RWPE1 (cell line): ENCODE measurements around the gene HINFP.

ENCODE experiments used
- CTCF ChIA-PET: fragments of 350-600 bp; sonication (Branson Sonifier 250); formaldehyde crosslinking; extraction: SDS; loops from one replicate; lab custom pipeline; 2021; lab: Yijun Ruan, JAX
- POLR2A ChIA-PET: fragments of 400-600 bp; formaldehyde crosslinking; extraction: SDS; loops from one replicate; lab custom pipeline; 2020; ENCODE audit warnings: antibody characterized with exemption; ENCODE audit not compliant: low non-redundant PET; lab: Yijun Ruan, JAX
- DNase-seq: peaks from one replicate; pipeline ENCODE4 v3.0.0; 2012; ENCODE audit warnings: low spot score
- H3K27ac ChIP-seq: fragments of 450-650 bp; 2 replicates; pipeline ENCODE4 v1.5.1; 2017
- TF ChIP-seq, protein P1 (sequence below): fragments of 450-650 bp; conservative IDR thresholded peaks from 2 replicates; pipeline ENCODE4 v1.5.1; 2017; ENCODE audit warnings: low read depth, mild to moderate bottlenecking

HINFP gene

GRCh38 chr11:119091966-119092879 lies 29.2 kb upstream of the HINFP start:
- CTCF ChIA-PET = interaction anchor here (0.7 kb wide), 1 partner anchor 30 kb away, joined by 3 read pairs; no protein-coding TSS in a partner anchor
- DNase-seq = no peak
- H3K27ac ChIP-seq = peak overlapping the region; percentile 89
- POLR2A ChIA-PET = no interaction called here
- TF ChIP-seq, protein P1, sequence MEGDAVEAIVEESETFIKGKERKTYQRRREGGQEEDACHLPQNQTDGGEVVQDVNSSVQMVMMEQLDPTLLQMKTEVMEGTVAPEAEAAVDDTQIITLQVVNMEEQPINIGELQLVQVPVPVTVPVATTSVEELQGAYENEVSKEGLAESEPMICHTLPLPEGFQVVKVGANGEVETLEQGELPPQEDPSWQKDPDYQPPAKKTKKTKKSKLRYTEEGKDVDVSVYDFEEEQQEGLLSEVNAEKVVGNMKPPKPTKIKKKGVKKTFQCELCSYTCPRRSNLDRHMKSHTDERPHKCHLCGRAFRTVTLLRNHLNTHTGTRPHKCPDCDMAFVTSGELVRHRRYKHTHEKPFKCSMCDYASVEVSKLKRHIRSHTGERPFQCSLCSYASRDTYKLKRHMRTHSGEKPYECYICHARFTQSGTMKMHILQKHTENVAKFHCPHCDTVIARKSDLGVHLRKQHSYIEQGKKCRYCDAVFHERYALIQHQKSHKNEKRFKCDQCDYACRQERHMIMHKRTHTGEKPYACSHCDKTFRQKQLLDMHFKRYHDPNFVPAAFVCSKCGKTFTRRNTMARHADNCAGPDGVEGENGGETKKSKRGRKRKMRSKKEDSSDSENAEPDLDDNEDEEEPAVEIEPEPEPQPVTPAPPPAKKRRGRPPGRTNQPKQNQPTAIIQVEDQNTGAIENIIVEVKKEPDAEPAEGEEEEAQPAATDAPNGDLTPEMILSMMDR = no peak

GRCh38 chr11:119092880-119093842 lies 28.2 kb upstream of the HINFP start:
- POLR2A ChIA-PET = no interaction called here
- H3K27ac ChIP-seq = peak overlapping the region; percentile 89
- no peak for DNase-seq
- TF ChIP-seq, protein P1 = no peak
- CTCF ChIA-PET = interaction anchor here (0.7 kb wide), 1 partner anchor 8 kb away, joined by 4 read pairs; no protein-coding TSS in a partner anchor

- DNase-seq = no peak
- peak overlapping the region; percentile 89 for H3K27ac ChIP-seq
- ChIA-PET CTCF (interaction anchor here (0.6 to 1.5 kb wide), 5 partner anchors 9 to 250 kb away, joined by 3 to 10 read pairs (median 4); partner anchors contain the start of gene HINFP), POLR2A (interaction anchor here (0.6 to 0.7 kb wide), 3 partner anchors 10 to 26 kb away, joined by 3 to 5 read pairs (median 4); partner anchors contain the start of genes HMBS and VPS11)
- TF ChIP-seq, protein P1 = no peak
Measured at GRCh38 chr11:119093942-119094815, 27.2 kb upstream of the HINFP start.

GRCh38 chr11:119094816-119095065 lies 26.6 kb upstream of the HINFP start:
- TF ChIP-seq, protein P1 = peak; percentile 77
- ChIA-PET POLR2A (interaction anchor here (0.6 to 0.7 kb wide), 2 partner anchors 10 to 27 kb away, joined by 3 to 4 read pairs; partner anchors contain the start of genes HMBS and VPS11), CTCF (interaction anchor here (0.6 to 1.5 kb wide), 6 partner anchors 9 to 558 kb away, joined by 3 to 10 read pairs (median 4); partner anchors contain the start of genes C2CD2L and HINFP)
- DNase-seq = peak; percentile 34
- H3K27ac ChIP-seq = peak overlapping the region; percentile 89

DNA sequence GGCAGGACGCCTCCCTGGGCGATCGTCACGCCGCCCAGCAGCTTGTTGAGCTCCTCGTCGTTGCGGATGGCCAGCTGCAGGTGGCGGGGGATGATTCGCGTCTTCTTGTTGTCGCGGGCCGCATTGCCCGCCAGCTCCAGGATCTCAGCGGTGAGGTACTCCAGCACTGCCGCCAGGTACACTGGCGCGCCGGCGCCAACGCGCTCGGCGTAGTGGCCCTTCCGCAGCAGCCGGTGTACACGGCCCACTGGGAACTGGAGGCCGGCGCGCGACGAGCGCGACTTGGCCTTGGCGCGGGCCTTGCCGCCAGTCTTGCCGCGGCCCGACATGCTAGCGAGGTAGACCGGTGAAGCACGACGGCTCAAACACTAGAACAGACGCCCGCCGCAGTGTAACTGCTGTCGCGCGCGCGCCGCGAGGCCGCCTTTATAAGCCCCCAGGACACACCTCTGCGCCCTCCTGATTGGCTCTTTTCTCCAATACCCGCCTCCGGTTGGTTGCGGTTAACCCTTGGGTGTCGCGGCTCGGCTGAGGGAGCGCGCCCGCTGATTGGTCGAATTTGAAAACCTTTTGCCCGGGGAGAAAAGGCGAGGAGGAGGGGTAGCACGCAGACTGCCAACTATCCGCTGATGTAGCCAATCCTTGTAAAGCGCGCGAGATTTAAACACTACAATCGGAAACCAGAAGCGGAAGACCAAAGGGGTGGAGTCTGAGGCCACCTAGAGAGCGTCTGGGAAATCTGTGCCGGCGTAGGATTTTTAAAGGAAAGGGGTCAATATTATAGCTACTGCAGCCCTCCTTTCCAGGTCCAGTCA lies 26.1 kb upstream of the HINFP start:
- TF ChIP-seq, protein P1 = peak; percentile 35; the same call in 1 of the 2 replicates
- peak overlapping the region; percentile 89 for H3K27ac ChIP-seq
- CTCF ChIA-PET = interaction anchor here (0.7 to 1.5 kb wide), 4 partner anchors 10 to 559 kb away, joined by 3 to 10 read pairs (median 4); partner anchors contain the start of genes C2CD2L and HINFP
- POLR2A ChIA-PET = interaction anchor here (0.6 to 0.7 kb wide), 2 partner anchors 11 to 28 kb away, joined by 3 to 4 read pairs; partner anchors contain the start of genes HMBS and VPS11
- peak; percentile 100 for DNase-seq
